PC-9 (cell line): ENCODE measurements around the gene NELL2.

ENCODE experiments used
- CTCF ChIP-seq: fragments of 200-600 bp; sonication (generic); conservative IDR thresholded peaks from 2 replicates; pipeline ENCODE4 v1.6.1; 2017; ENCODE audit warnings: mixed run types, antibody characterized with exemption, mild to moderate bottlenecking, moderate library complexity
- EZH2 ChIP-seq: fragments of 200-600 bp; sonication (generic); IDR thresholded peaks from 2 replicates; pipeline ENCODE4 v1.8.0; 2017; ENCODE audit warnings: antibody characterized with exemption, low read depth

- no peak for TF ChIP-seq CTCF
- TF ChIP-seq EZH2, result no peak
These were observed 222.1 kb downstream of the NELL2 start for GRCh38 chr12:44653861-44654527.
